ENCODE data around the gene AIMP1.

Gene AIMP1

GRCh38 chr4:106358899-106359298, 42.5 kb downstream of the AIMP1 start:
- Mint-ChIP-seq H3K27ac (no peak overlapping the region), H3K27me3 (ENCODE audit: low read depth, poor library complexity) (no peaks in the 10 kb centered on the region), H3K9me3 (no peaks in the 10 kb centered on the region), H3K4me1 (no peaks in the 10 kb centered on the region), H3K4me3 (no peak overlapping the region), H3K36me3 (ENCODE audit: low read depth) (no peaks in the 10 kb centered on the region)
- DNase-seq = no peak
- TF ChIP-seq CTCF (IDR thresholded peaks at IDR 0.05) = no peak

- Mint-ChIP-seq H3K9me3 (no peaks in the 10 kb centered on the region), H3K27ac (no peak overlapping the region), H3K4me1 (peaks cover 4% of the 10 kb centered on the region), H3K27me3 (ENCODE audit: low read depth, poor library complexity) (no peaks in the 10 kb centered on the region), H3K4me3 (no peak overlapping the region), H3K36me3 (ENCODE audit: low read depth) (no peaks in the 10 kb centered on the region)
- no peak for TF ChIP-seq CTCF (IDR thresholded peaks at IDR 0.05)
- no peak for DNase-seq
These were observed 45.9 kb downstream of the AIMP1 start for GRCh38 chr4:106362086-106362825.

DNA sequence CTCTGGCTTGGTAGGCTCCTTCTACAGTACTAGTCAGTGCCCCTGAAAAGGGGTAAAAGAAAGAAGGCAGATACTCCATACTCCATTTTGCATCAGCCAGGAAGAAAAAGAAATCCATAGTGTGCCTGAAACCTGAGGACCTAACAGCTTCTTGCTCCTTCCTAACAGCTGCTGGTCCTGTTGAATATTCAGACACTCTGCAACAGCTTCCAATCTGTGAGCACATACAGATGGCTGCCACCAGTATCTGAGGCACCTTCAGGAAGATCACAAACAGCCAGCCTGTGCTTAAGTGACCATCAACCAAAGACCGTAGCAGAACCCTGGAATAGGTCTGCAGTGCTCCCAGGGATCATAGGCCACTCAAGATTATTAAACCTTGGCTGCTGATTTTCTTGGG, 47.9 kb downstream of the AIMP1 start:
- DNase-seq = no peak
- Mint-ChIP-seq H3K9me3 (no peaks in the 10 kb centered on the region), H3K4me1 (peaks cover 6% of the 10 kb centered on the region), H3K27me3 (ENCODE audit: low read depth, poor library complexity) (no peaks in the 10 kb centered on the region), H3K36me3 (ENCODE audit: low read depth) (no peaks in the 10 kb centered on the region), H3K4me3 (no peak overlapping the region), H3K27ac (no peak overlapping the region)
- TF ChIP-seq CTCF (IDR thresholded peaks at IDR 0.05) = no peak

- Mint-ChIP-seq H3K9me3 (no peaks in the 10 kb centered on the region), H3K36me3 (ENCODE audit: low read depth) (no peaks in the 10 kb centered on the region), H3K4me3 (no peak overlapping the region), H3K27ac (no peak overlapping the region), H3K27me3 (ENCODE audit: low read depth, poor library complexity) (no peaks in the 10 kb centered on the region), H3K4me1 (peaks cover 18% of the 10 kb centered on the region)
- TF ChIP-seq CTCF (IDR thresholded peaks at IDR 0.05) = no peak
- no peak for DNase-seq
These were observed 49.3 kb downstream of the AIMP1 start for GRCh38 chr4:106365613-106366012.

- no peak for TF ChIP-seq CTCF (IDR thresholded peaks at IDR 0.05)
These were observed 49.7 kb downstream of the AIMP1 start for GRCh38 chr4:106366026-106366425.

DNA sequence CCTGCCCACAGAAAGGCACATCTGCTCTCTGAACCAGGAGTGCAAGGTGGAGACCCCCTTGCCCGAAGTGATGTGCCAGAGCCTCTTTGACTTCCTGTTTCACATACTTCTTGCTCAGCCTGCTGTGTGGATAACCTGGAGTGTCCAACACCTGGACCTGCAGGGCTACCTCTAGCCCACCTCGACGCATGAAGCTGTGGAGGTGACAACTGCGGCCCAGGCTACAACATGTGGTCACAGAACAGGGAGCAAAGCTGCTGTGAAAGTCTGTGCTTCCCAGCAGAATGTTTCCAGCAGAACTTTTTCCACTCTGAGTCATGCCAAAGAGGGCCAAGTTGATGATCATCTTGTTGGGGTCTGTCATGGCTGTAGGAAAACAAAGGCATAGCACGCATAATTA, 50.7 kb downstream of the AIMP1 start:
- Mint-ChIP-seq H3K4me3 (no peak overlapping the region), H3K9me3 (no peaks in the 10 kb centered on the region), H3K4me1 (peaks cover 30% of the 10 kb centered on the region), H3K27me3 (ENCODE audit: low read depth, poor library complexity) (no peaks in the 10 kb centered on the region), H3K36me3 (ENCODE audit: low read depth) (no peaks in the 10 kb centered on the region), H3K27ac (no peak overlapping the region)
- no peak for TF ChIP-seq CTCF (IDR thresholded peaks at IDR 0.05)
- DNase-seq = no peak

More at GRCh38 chr4:106366026-106366425, 49.7 kb downstream of the AIMP1 start:
- Mint-ChIP-seq H3K9me3 (no peaks in the 10 kb centered on the region), H3K36me3 (ENCODE audit: low read depth) (no peaks in the 10 kb centered on the region), H3K27ac (no peak overlapping the region), H3K4me3 (no peak overlapping the region), H3K27me3 (ENCODE audit: low read depth, poor library complexity) (no peaks in the 10 kb centered on the region), H3K4me1 (peaks cover 19% of the 10 kb centered on the region)
- no peak for DNase-seq

Measured in nephron progenitor cell (in vitro differentiated cells).